Thoracic aorta (tissue), 2 donors: ENCODE results near the gene CNIH2. TPM values are rescaled to one million over a fixed set of nuclear protein-coding genes. Genes with fewer than 3 reads are reported as not detected.
A peak's percentile ranks its signal among the peaks of the same experiment; 100 is the strongest.
"Not testable (repeated sequence)": the region's sequence is repeated elsewhere in the genome, so short reads cannot be mapped to it uniquely, and the experiment has no call there.

Experiments used
- ATAC-seq: fragments of 150-250 bp; one replicate; pipeline ENCODE4 v1.8.0; 2017; ENCODE audit warnings: low read depth; ENCODE audit not compliant: insufficient number of reproducible peaks, low FRiP score
- DNase-seq: peaks from one replicate; pipeline ENCODE4 v3.0.0-alpha.2; 2020; ENCODE audit warnings: low spot score
- H3K27ac ChIP-seq, 2 donors: fragments of 200-600 bp; sonication (generic); 1 replicate in 1 of 2; 2 replicates in 1 of 2; pipeline ENCODE4 v1.5.1; 2016; ENCODE audit warnings: mild to moderate bottlenecking in 2 of 2, moderate library complexity in 2 of 2
- H3K27me3 ChIP-seq: fragments of 200-600 bp; sonication (generic); replicated peaks from 2 replicates; pipeline ENCODE4 v1.6.0; 2016; ENCODE audit warnings: mild to moderate bottlenecking; ENCODE audit not compliant: insufficient read depth
- H3K36me3 ChIP-seq: fragments of 200-600 bp; sonication (generic); one replicate; pipeline ENCODE4 v1.5.1; 2016
- H3K4me1 ChIP-seq, 2 donors: fragments of 200-600 bp; sonication (generic); 1 replicate in 1 of 2; 2 replicates in 1 of 2; pipeline versions ENCODE4 v1.5.1 to v1.6.0; 2016; ENCODE audit warnings: low read depth in 2 of 2, mild to moderate bottlenecking in 1 of 2; ENCODE audit not compliant: control insufficient read depth in 1 of 2
- H3K4me3 ChIP-seq: fragments of 200-600 bp; sonication (generic); 2 replicates; pipeline ENCODE4 v1.5.1; 2016; ENCODE audit warnings: mild to moderate bottlenecking
- H3K9me3 ChIP-seq: fragments of 200-600 bp; sonication (generic); 2 replicates; pipeline ENCODE4 v1.5.1; 2016
- total RNA-seq, 2 donors: library from RNA; depleted of rRNA; stranded (reverse); fragments of >200 nt; gene quantifications; one replicate each; pipeline versions ENCODE4 v1.1.0 to v1.2.3, GENCODE V29; 2016
- TF ChIP-seq, protein P1 (sequence below): fragments of 200-600 bp; sonication (generic); IDR thresholded peaks from one replicate; pipeline ENCODE4 v1.5.1; 2019; ENCODE audit warnings: antibody characterized with exemption

Gene CNIH2
- total RNA-seq, 2 donors from 2014 or later, result not detected

DNA sequence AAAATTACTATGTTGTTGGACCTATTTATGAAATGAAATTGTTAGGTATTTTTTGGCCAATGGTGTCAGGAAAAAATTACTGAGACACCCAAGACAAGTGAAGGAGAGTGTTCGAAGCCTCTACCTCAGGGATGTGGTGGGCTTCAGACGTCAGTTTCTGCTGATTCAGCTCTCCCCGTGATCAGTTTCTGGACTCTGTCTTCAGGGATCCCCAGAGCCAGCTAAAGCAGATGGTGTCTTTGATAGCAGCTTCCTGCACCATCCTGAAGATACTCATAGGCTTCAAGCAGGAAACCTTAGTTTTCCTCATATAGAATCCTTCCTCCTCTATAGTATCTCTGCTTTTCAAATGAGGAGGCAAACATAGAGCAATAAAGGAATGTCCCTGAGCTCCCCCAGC is 31.5 kb downstream of the CNIH2 start:
- Histone ChIP-seq H3K27me3 (peaks cover 2% of the 10 kb centered on the region), H3K4me1 (peaks cover 0 to 10% of the 10 kb centered on the region in 2 donors), H3K9me3 (no peaks in the 10 kb centered on the region), H3K27ac (no peak overlapping the region), H3K4me3 (no peak overlapping the region), H3K36me3 (no peaks in the 10 kb centered on the region)
- DNase-seq (no peak), ATAC-seq (no peak)
- TF ChIP-seq, protein P1, sequence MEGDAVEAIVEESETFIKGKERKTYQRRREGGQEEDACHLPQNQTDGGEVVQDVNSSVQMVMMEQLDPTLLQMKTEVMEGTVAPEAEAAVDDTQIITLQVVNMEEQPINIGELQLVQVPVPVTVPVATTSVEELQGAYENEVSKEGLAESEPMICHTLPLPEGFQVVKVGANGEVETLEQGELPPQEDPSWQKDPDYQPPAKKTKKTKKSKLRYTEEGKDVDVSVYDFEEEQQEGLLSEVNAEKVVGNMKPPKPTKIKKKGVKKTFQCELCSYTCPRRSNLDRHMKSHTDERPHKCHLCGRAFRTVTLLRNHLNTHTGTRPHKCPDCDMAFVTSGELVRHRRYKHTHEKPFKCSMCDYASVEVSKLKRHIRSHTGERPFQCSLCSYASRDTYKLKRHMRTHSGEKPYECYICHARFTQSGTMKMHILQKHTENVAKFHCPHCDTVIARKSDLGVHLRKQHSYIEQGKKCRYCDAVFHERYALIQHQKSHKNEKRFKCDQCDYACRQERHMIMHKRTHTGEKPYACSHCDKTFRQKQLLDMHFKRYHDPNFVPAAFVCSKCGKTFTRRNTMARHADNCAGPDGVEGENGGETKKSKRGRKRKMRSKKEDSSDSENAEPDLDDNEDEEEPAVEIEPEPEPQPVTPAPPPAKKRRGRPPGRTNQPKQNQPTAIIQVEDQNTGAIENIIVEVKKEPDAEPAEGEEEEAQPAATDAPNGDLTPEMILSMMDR, result no peak

DNA sequence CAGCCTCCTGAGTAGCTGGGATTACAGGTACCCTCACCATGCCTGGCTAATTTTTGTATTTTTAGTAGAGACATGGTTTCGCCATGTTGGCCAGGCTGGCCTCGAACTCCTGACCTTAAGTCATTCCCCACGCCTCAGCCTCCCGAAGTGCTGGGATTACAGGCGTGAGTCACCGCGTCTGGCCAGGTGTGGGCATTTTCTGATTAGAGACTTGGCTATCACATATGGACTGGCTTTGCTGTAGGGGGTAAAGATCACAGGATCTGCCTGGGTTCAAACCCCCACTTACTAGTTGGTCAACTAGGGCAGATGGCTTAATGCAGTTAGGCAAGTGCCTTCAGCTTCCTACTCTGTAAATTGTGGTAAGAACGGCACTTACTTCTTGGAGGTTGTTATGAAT is 32.3 kb downstream of the CNIH2 start:
- ATAC-seq (no peak), DNase-seq (no peak)
- Histone ChIP-seq H3K9me3 (no peaks in the 10 kb centered on the region), H3K36me3 (no peaks in the 10 kb centered on the region), H3K4me3 (no peak overlapping the region), H3K27ac (no peak overlapping the region), H3K27me3 (peaks cover 5% of the 10 kb centered on the region), H3K4me1 (peaks cover 0 to 10% of the 10 kb centered on the region in 2 donors)
- TF ChIP-seq, protein P1, result no peak

GRCh38 chr11:66310803-66311440 is 32.9 kb downstream of the CNIH2 start:
- H3K4me3 ChIP-seq, ATAC-seq, DNase-seq, H3K27me3 ChIP-seq, H3K36me3 ChIP-seq, H3K27ac ChIP-seq, H3K9me3 ChIP-seq: not testable (repeated sequence)
- peaks cover 0 to 16% of the 10 kb centered on the region in 2 donors for H3K4me1 ChIP-seq

- Histone ChIP-seq H3K4me1 (peaks cover 3 to 22% of the 10 kb centered on the region in 2 donors), H3K27ac (peak overlapping the region; percentile 77 to 79)
- TF ChIP-seq, protein P1, result peak; percentile 78
Measured at GRCh38 chr11:66311470-66311964, 33.5 kb downstream of the CNIH2 start.

DNA sequence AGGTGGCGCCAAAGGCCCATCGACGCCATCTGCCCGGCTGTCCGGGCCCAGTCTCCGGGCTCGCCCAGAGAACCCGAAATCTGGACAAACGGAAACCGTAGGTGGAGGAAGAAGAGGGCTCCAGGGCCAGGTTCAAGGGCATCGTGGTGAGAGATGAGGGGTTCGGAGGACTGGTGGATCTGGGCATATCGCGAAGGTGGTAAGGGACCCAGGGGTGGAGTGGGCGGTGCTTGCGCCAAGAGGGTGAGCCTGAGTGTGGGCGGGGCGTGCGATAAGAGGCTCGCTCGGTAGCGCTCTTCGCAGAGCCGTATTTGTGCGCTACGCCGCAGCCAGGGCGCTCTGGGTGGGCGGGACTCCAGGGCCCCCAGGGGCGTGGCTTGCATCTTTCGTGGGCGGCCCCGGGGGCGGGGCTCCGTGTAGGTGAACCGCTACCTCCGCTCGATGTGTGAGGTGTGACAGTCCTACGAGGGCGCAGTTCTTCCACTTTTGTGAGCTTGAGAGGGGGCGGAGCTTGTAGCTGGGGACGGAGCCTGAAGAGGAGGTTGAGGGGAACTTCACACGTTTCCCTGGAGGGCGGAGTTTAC is 34.1 kb downstream of the CNIH2 start:
- TF ChIP-seq, protein P1, result no peak
- peaks cover 6 to 25% of the 10 kb centered on the region in 2 donors for H3K4me1 ChIP-seq
- peak; percentile 70 for DNase-seq
- H3K27ac ChIP-seq, result peak overlapping the region; percentile 77 to 79
- H3K4me3 ChIP-seq, result peak overlapping the region; percentile 78
- ATAC-seq, result peak; percentile 53
- no peaks in the 10 kb centered on the region for H3K36me3 ChIP-seq
- no peaks in the 10 kb centered on the region for H3K9me3 ChIP-seq
- H3K27me3 ChIP-seq, result peaks cover 5% of the 10 kb centered on the region

More at GRCh38 chr11:66311470-66311964, 33.5 kb downstream of the CNIH2 start:
- ATAC-seq, result no peak
- Histone ChIP-seq H3K27me3 (peaks cover 5% of the 10 kb centered on the region), H3K9me3 (no peaks in the 10 kb centered on the region), H3K36me3 (no peaks in the 10 kb centered on the region), H3K4me3 (peak overlapping the region; percentile 78)
- DNase-seq, result no peak
